Measurements from ENCODE around the gene LRRK2. TPM values are rescaled to one million over a fixed set of nuclear protein-coding genes. Genes with fewer than 3 reads are reported as not detected.
"Not testable (repeated sequence)": the region's sequence is repeated elsewhere in the genome, so short reads cannot be mapped to it uniquely, and the experiment has no call there.

The LRRK2 gene
- total RNA-seq, 2 experiments from 2014 or later: 0.05 to 0.25 TPM

DNA sequence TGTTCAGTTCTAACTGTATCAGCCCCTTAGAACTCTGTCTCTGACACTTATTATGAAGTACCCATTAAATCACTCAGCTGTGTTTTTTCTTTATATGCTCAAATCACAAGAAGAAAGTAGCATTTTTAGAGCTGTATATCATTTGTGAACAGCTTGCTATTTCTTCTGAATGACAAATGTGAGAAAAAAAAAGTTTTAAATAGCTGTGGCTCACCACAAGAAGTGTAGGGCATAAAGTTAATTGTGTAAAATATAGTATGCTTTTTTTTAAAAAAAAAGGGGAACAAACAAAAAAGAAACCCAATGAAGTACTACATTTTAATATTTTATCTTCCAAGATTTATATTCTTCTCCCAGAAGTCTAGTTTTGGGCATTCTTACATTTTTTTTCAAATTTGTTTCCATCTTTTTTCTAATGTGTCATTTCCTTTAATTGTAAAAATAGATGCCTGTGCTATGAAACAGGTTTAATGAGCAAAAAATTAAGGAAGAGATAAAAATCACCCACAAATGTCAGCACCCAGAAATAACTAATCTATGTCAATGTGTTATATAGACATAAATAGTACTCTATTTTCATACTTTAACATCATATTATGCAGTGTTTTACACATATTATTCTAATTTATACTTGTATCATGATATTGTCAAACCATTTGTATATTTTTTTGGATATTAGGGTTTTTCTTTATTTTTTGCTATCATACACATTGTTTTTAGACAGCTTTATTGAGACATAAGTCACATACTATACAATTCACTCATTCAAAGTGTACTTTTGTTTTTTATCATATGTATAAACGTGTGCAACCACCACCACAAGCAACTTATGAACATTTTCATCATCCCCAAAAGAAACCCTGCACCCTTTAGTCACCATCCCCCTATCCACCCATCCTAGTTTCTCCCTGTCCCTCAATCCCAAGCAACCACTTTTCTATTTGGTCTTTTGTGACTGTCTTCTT is 22.4 kb upstream of the LRRK2 start:
- Mint-ChIP-seq H3K36me3 (ENCODE audit: low read depth) (peaks cover 2% of the 10 kb centered on the region), H3K4me3 (no peak overlapping the region), H3K9me3 (no peaks in the 10 kb centered on the region), H3K27ac (no peak overlapping the region), H3K27me3 (peaks cover 6% of the 10 kb centered on the region), H3K4me1 (no peaks in the 10 kb centered on the region)
- ChIA-PET POLR2A (no interaction called here), CTCF (no interaction called here)
- DNase-seq: no peak

GRCh38 chr12:40203060-40203430 is 21.8 kb upstream of the LRRK2 start:
- peaks cover 2% of the 10 kb centered on the region for H3K36me3 Mint-ChIP-seq (ENCODE audit: low read depth)
- H3K4me3 Mint-ChIP-seq: no peak overlapping the region
- H3K9me3 Mint-ChIP-seq: no peaks in the 10 kb centered on the region
- H3K27ac Mint-ChIP-seq: no peak overlapping the region
- DNase-seq: no peak
- H3K4me1 Mint-ChIP-seq: no peaks in the 10 kb centered on the region
- H3K27me3 Mint-ChIP-seq: peaks cover 6% of the 10 kb centered on the region
- ChIA-PET CTCF (no interaction called here), POLR2A (no interaction called here)

DNA sequence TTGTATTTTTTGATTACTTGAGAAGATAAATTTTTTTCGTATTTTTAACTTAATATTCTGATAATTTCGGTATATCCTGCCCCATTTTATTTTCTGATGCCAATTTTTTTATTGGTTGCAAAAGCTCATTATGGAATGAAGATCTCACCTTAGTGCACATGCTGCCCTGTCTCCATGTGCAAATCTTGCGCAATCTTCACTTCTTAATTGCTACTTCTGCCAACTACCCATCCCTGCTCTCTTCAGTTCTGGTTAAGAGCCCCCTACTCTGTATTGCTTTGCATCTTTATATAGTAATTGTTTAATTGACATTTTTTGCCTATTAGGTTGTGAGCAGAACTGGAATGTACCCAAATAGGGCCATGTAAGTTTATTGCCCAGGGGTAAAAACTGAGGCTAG is 20.5 kb upstream of the LRRK2 start:
- ChIA-PET CTCF (no interaction called here), POLR2A (no interaction called here)
- no peak overlapping the region for H3K27ac Mint-ChIP-seq
- peaks cover 6% of the 10 kb centered on the region for H3K27me3 Mint-ChIP-seq
- H3K4me3 Mint-ChIP-seq: no peak overlapping the region
- no peak for DNase-seq
- no peaks in the 10 kb centered on the region for H3K9me3 Mint-ChIP-seq
- peaks cover 2% of the 10 kb centered on the region for H3K36me3 Mint-ChIP-seq (ENCODE audit: low read depth)
- no peaks in the 10 kb centered on the region for H3K4me1 Mint-ChIP-seq

- H3K27ac Mint-ChIP-seq: no peak overlapping the region
- H3K4me1 Mint-ChIP-seq: no peaks in the 10 kb centered on the region
- H3K4me3 Mint-ChIP-seq: no peak overlapping the region
- no peak for DNase-seq
- peaks cover 2% of the 10 kb centered on the region for H3K36me3 Mint-ChIP-seq (ENCODE audit: low read depth)
- ChIA-PET POLR2A (no interaction called here), CTCF (no interaction called here)
- peaks cover 5% of the 10 kb centered on the region for H3K9me3 Mint-ChIP-seq
- no peaks in the 10 kb centered on the region for H3K27me3 Mint-ChIP-seq
Measured at GRCh38 chr12:40207551-40207950, 17.2 kb upstream of the LRRK2 start.

- no peaks in the 10 kb centered on the region for H3K27me3 Mint-ChIP-seq
- DNase-seq: no peak
- no peaks in the 10 kb centered on the region for H3K36me3 Mint-ChIP-seq (ENCODE audit: low read depth)
- CTCF ChIA-PET: no interaction called here
- H3K27ac Mint-ChIP-seq: no peak overlapping the region
- H3K4me1 Mint-ChIP-seq: no peaks in the 10 kb centered on the region
- peaks cover 10% of the 10 kb centered on the region for H3K9me3 Mint-ChIP-seq
- POLR2A ChIA-PET: no interaction called here
- H3K4me3 Mint-ChIP-seq: no peak overlapping the region
Measured at GRCh38 chr12:40208707-40209446, 15.9 kb upstream of the LRRK2 start.

- H3K36me3 Mint-ChIP-seq (ENCODE audit: low read depth): no peaks in the 10 kb centered on the region
- H3K27ac Mint-ChIP-seq: no peak overlapping the region
- H3K9me3 Mint-ChIP-seq: peaks cover 10% of the 10 kb centered on the region
- ChIA-PET CTCF (no interaction called here), POLR2A (no interaction called here)
- no peaks in the 10 kb centered on the region for H3K27me3 Mint-ChIP-seq
- no peak overlapping the region for H3K4me3 Mint-ChIP-seq
- no peak for DNase-seq
- H3K4me1 Mint-ChIP-seq: no peaks in the 10 kb centered on the region
Measured at GRCh38 chr12:40209886-40210285, 14.9 kb upstream of the LRRK2 start.

- DNase-seq, CTCF ChIA-PET, POLR2A ChIA-PET: not testable (repeated sequence)
Measured at GRCh38 chr12:40211186-40211585, 13.6 kb upstream of the LRRK2 start.

GRCh38 chr12:40212566-40212965 is 12.2 kb upstream of the LRRK2 start:
- DNase-seq: no peak
- Mint-ChIP-seq H3K27me3 (no peaks in the 10 kb centered on the region), H3K4me3 (no peak overlapping the region), H3K27ac (no peak overlapping the region), H3K4me1 (no peaks in the 10 kb centered on the region), H3K36me3 (ENCODE audit: low read depth) (no peaks in the 10 kb centered on the region), H3K9me3 (peaks cover 10% of the 10 kb centered on the region)
- ChIA-PET POLR2A (no interaction called here), CTCF (no interaction called here)

More at GRCh38 chr12:40211186-40211585, 13.6 kb upstream of the LRRK2 start:
- not testable (repeated sequence) for H3K4me3 Mint-ChIP-seq; H3K36me3 Mint-ChIP-seq (ENCODE audit: low read depth); H3K27me3 Mint-ChIP-seq; H3K27ac Mint-ChIP-seq; H3K4me1 Mint-ChIP-seq; H3K9me3 Mint-ChIP-seq

DNA sequence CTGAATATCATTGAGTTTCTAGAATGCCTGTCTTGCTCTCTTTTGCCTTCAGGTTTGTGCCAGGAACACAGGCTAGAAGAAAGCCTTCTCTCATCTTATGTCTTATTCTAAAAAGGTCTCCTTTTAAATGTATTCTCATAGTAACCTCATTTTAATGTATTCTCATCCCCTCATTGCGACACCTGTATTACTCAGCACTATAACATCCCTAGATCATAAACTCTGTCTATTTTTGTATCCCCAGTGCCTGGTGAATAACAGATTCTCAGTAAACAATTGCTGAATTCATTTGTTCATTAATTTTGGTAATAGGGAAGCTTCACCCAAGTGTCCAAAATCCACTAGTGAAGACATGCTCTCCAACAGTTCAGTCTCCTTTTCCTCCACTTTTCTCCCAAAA is 8.8 kb upstream of the LRRK2 start:
- ChIA-PET CTCF (no interaction called here), POLR2A (no interaction called here)
- no peaks in the 10 kb centered on the region for H3K4me1 Mint-ChIP-seq
- H3K4me3 Mint-ChIP-seq: no peak overlapping the region
- H3K27ac Mint-ChIP-seq: no peak overlapping the region
- no peaks in the 10 kb centered on the region for H3K27me3 Mint-ChIP-seq
- H3K36me3 Mint-ChIP-seq (ENCODE audit: low read depth): no peaks in the 10 kb centered on the region
- H3K9me3 Mint-ChIP-seq: peaks cover 10% of the 10 kb centered on the region
- DNase-seq: no peak

DNA sequence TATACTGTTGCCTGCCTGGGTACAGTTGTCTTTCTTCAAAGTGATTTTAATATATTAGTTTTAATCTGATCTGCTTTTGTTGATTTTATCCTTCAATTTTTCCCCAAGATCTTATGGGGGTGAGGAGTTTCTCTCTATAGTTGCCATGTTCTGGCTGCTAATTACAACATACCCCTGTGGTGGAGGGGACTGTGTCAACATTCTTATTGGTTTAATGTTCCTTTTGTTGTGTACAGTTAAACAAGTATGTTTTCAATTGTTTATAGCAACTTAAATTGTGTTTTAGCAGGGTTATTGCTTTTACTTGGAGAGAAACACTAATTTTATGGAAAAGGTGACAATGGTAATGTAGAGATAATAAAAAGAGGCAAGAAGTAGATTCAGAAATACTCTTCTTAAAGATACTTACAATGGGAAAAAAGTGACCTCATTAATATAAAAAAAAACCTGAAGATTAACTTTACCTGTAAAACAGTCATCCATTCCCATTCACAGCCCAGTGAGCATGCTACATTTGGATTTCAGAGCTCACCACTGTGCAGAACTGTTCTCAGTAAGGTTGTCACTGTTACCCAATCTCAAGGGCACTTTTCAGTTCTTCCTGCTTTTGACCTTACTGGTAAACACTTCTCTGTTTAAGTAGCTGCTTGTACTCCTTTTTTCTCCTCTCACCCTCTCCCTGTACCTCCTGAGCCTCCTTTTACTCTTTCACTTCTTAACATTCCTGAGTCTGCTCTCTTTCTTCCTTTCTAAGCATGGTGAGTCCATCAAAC is 8.1 kb upstream of the LRRK2 start:
- Mint-ChIP-seq H3K4me1 (no peaks in the 10 kb centered on the region), H3K9me3 (peaks cover 7% of the 10 kb centered on the region), H3K4me3 (no peak overlapping the region), H3K36me3 (ENCODE audit: low read depth) (no peaks in the 10 kb centered on the region), H3K27me3 (no peaks in the 10 kb centered on the region), H3K27ac (no peak overlapping the region)
- CTCF ChIA-PET: no interaction called here
- no peak for DNase-seq
- POLR2A ChIA-PET: no interaction called here

- Mint-ChIP-seq H3K9me3 (no peaks in the 10 kb centered on the region), H3K4me1 (peaks cover 1% of the 10 kb centered on the region), H3K27me3 (peaks cover 16% of the 10 kb centered on the region), H3K27ac (no peak overlapping the region), H3K4me3 (no peak overlapping the region), H3K36me3 (ENCODE audit: low read depth) (no peaks in the 10 kb centered on the region)
- no peak for DNase-seq
- ChIA-PET CTCF (no interaction called here), POLR2A (no interaction called here)
Measured at GRCh38 chr12:40219760-40220159, 5.0 kb upstream of the LRRK2 start.

DNA sequence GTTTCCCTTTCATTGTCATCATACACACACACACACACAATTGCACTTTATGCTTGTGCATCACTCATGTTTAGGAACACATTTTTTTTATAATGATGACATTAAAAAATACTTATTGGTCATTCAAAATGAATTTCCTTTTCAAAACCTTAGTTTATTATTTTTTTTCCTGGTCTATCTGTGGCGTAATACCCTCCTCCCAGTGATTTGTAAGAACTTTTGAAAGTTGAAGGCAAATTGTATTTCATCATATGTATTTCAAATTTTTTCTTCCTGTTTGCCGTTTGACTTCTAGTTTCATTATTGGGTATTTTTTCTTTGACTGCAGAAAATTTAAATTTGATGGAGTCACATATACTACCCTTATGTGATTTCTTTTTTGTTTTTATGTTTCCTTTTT is 2.5 kb upstream of the LRRK2 start:
- Mint-ChIP-seq H3K9me3 (no peaks in the 10 kb centered on the region), H3K36me3 (ENCODE audit: low read depth) (no peaks in the 10 kb centered on the region), H3K4me1 (peaks cover 5% of the 10 kb centered on the region), H3K27me3 (peaks cover 36% of the 10 kb centered on the region), H3K27ac (no peak overlapping the region), H3K4me3 (no peak overlapping the region)
- CTCF ChIA-PET: no interaction called here
- POLR2A ChIA-PET: no interaction called here
- DNase-seq: no peak

DNA sequence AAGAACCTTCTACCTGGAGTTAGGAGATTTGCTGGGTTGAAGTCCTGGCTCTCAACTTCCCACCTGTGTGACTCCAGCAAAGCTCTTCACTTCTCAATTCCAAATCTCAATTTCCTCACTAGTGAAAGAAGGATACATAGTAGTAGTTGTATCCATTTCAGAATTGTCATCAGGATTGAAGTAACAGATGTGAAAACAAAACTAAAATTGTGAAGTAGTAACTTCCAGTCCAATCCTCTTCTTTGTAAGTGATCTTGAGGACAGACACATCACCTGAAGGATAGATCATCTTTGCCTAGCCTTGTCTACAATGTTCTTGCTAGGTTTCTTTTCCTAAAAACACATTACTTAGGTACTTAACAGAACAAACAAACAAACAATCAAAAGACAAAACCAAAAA is 1.2 kb upstream of the LRRK2 start:
- ChIA-PET POLR2A (no interaction called here), CTCF (no interaction called here)
- H3K4me3 Mint-ChIP-seq: no peak overlapping the region
- DNase-seq: no peak
- peaks cover 5% of the 10 kb centered on the region for H3K4me1 Mint-ChIP-seq
- H3K36me3 Mint-ChIP-seq (ENCODE audit: low read depth): no peaks in the 10 kb centered on the region
- peaks cover 43% of the 10 kb centered on the region for H3K27me3 Mint-ChIP-seq
- no peak overlapping the region for H3K27ac Mint-ChIP-seq
- H3K9me3 Mint-ChIP-seq: no peaks in the 10 kb centered on the region

Data from activated CD4-positive, alpha-beta memory T cell treated with anti-CD3 and anti-CD28 coated beads, Interleukin-2, amount 10 ng/mL, durations not matched to agents 7 days and 5 days (primary cell).